ENCODE measurements around the gene ETFRF1. TPM values are rescaled to one million over a fixed set of nuclear protein-coding genes. Genes with fewer than 3 reads are reported as not detected.

ETFRF1 gene
- total and polyA plus RNA-seq, 2 of the 8 experiments (the other 6 are each of a cell fraction or from before 2014, with no cell fraction given) = 4.3 to 7.7 TPM

- Histone ChIP-seq H3K9me3 (ENCODE audit: insufficient read depth in 2 of 2, low read depth in 1 of 2, low read length in 1 of 2) (no peaks in the 10 kb centered on the region), H3K23ac (ENCODE audit: insufficient read length) (no peak overlapping the region), H2BK15ac (ENCODE audit: low read length) (no peak overlapping the region), H3K27ac (ENCODE audit: low read depth, low read length) (no peak overlapping the region), H3K36me3 (ENCODE audit: control insufficient read depth in 2 of 4, insufficient read depth in 4 of 4, low read length in 3 of 4) (no peaks in the 10 kb centered on the region), H3K4me3 (ENCODE audit: extremely low read depth in 1 of 4, insufficient read depth in 2 of 4, low read depth in 3 of 4, low read length in 4 of 4) (no peak overlapping the region), H2BK120ac (replicated peaks; ENCODE audit: low read depth, low read length) (no peak overlapping the region), H3K9ac (replicated peaks in 1 of 4; ENCODE audit: extremely low read depth in 1 of 4, low read depth in 3 of 4, low read length in 3 of 4) (no peak overlapping the region), H2BK12ac (ENCODE audit: low read depth, low read length) (no peak overlapping the region), H3K79me2 (ENCODE audit: control insufficient read depth in 1 of 2, insufficient read depth in 2 of 2, low read length in 2 of 2) (no peaks in the 10 kb centered on the region), H3K4ac (replicated peaks; ENCODE audit: insufficient read length, low read depth, low read length) (no peak overlapping the region), H2AK5ac (ENCODE audit: low read depth, low read length) (no peak overlapping the region), H3K14ac (ENCODE audit: insufficient read length) (no peak overlapping the region), H3K4me2 (ENCODE audit: insufficient read depth in 1 of 2, low read depth in 2 of 2, low read length in 2 of 2) (no peak overlapping the region), H3K4me1 (replicated peaks in 1 of 4; ENCODE audit: control insufficient read depth in 3 of 4, insufficient read depth in 4 of 4, low read length in 3 of 4) (no peaks in the 10 kb centered on the region), H4K8ac (ENCODE audit: extremely low read depth, insufficient read depth, low read length) (no peak overlapping the region), H2BK20ac (ENCODE audit: low read length) (no peak overlapping the region), H4K20me1 (replicated peaks in 1 of 2; ENCODE audit: control insufficient read depth in 1 of 2, insufficient read depth in 2 of 2, low read length in 2 of 2) (no peaks in the 10 kb centered on the region), H3K56ac (replicated peaks; ENCODE audit: insufficient read length, low read depth, low read length) (no peak overlapping the region), H2AFZ (ENCODE audit: low read length) (no peak overlapping the region), H3K23me2 (ENCODE audit: low read depth, low read length) (no peaks in the 10 kb centered on the region; the same call in 1 of the 2 replicates), H3K27me3 (replicated peaks in 1 of 4; ENCODE audit: control insufficient read depth in 3 of 4, extremely low read depth in 1 of 4, insufficient read depth in 3 of 4, low read length in 3 of 4) (no peaks in the 10 kb centered on the region), H3K79me1 (ENCODE audit: low read depth, low read length) (no peaks in the 10 kb centered on the region), H4K91ac (replicated peaks; ENCODE audit: insufficient read length, low read length) (no peak overlapping the region), H2BK5ac (ENCODE audit: low read depth, low read length) (no peak overlapping the region), H4K5ac (ENCODE audit: insufficient read length, low read depth, low read length) (no peak overlapping the region), H3K18ac (ENCODE audit: extremely low read depth, low read length) (no peak overlapping the region)
- POLR2A ChIA-PET (ENCODE audit: partially characterized antibody) = no interaction called here
- CTCF ChIA-PET (ENCODE audit: partially characterized antibody) = interaction anchor here (1.2 kb wide), 1 partner anchor 8 kb away, joined by 3 read pairs; no protein-coding TSS in a partner anchor
- DNase-seq (ENCODE audit: low read depth in 1 of 2, low spot score in 2 of 2) = no peak
- FAIRE-seq = no peak
- WGBS, 2 experiments (ENCODE audit: extremely low coverage in 1 of 2, insufficient coverage in 1 of 2, insufficient read length in 1 of 2, insufficient replicate concordance in 2 of 2, low coverage in 1 of 2, low lambda C conversion rate in 2 of 2, missing lambda C conversion rate in 1 of 2) = 94% methylated on average over 6 of the region's 6 CpGs; no CpG with 5 or more reads in 1 of the 2 experiments
- TF ChIP-seq TCF12 (IDR thresholded peaks at IDR 0.05; ENCODE audit: low read depth, low read length) = no peak
- TF ChIP-seq TAF7 (optimal IDR thresholded peaks at IDR 0.05; ENCODE audit: borderline replicate concordance, low read depth, low read length) = no peak
- TF ChIP-seq E2F6 (IDR thresholded peaks at IDR 0.05) = no peak
- TF ChIP-seq BACH1 (IDR thresholded peaks at IDR 0.05; ENCODE audit: low read length) = no peak
- TF ChIP-seq HDAC2 (IDR thresholded peaks at IDR 0.05; ENCODE audit: borderline replicate concordance in 1 of 2, low read depth in 2 of 2, low read length in 2 of 2) = no peak
- no peak for TF ChIP-seq RBBP5 (IDR thresholded peaks at IDR 0.05; ENCODE audit: borderline replicate concordance, low read depth, low read length)
- no peak for TF ChIP-seq HDAC6 (IDR thresholded peaks at IDR 0.05; ENCODE audit: low read depth, low read length)
- no peak for TF ChIP-seq MAX (IDR thresholded peaks at IDR 0.05)
- no peak for TF ChIP-seq POU5F1 (IDR thresholded peaks at IDR 0.05; ENCODE audit: low read depth, low read length)
- TF ChIP-seq ATF2 (IDR thresholded peaks at IDR 0.05; ENCODE audit: low read length) = no peak
- no peak for TF ChIP-seq SIN3A (conservative IDR thresholded peaks at IDR 0.05 in 1 of 2, IDR thresholded peaks at IDR 0.05 in 1 of 2; ENCODE audit: low read depth in 1 of 2, low read length in 2 of 2)
Measured at GRCh38 chr12:25162866-25163265, 32.2 kb upstream of the ETFRF1 start.

Measured in H1 (cell line).